Panc1 (cell line): ENCODE results near the gene FAM163A. TPM values are rescaled to one million over a fixed set of nuclear protein-coding genes. Genes with fewer than 3 reads are reported as not detected.

ENCODE experiments used
- ATAC-seq: fragments of 200-7000 bp; cut with Tn5 transposase; 2 replicates; pipeline ENCODE4 v1.9.1; 2020; ENCODE audit warnings: mild to moderate bottlenecking, moderate library complexity
- BruUV-seq: library from RNA; stranded (reverse); fragments of 400-500 nt; replicated peaks from 2 replicates; lab custom pipeline; 2021; lab: Mats Ljungman, UMichigan
- CTCF ChIA-PET: fragments of 300-600 bp; sonication (Branson Sonifier 250); formaldehyde crosslinking; loops from one replicate; lab custom pipeline; 2022; ENCODE audit warnings: antibody characterized with exemption; lab: Charles Lee
- POLR2A ChIA-PET: fragments of 300-600 bp; sonication (Branson Sonifier 250); formaldehyde crosslinking; loops from one replicate; lab custom pipeline; 2022; ENCODE audit warnings: antibody characterized with exemption; lab: Charles Lee
- DNase-seq: peaks from one replicate; pipeline ENCODE4 v3.0.0-alpha.2; 2010; ENCODE audit warnings: low read depth, low spot score
- H3K27ac ChIP-seq: 2 replicates; pipeline ENCODE4 v1.5.1; 2011; ENCODE audit warnings: mild to moderate bottlenecking, low read length, inconsistent platforms
- H3K27me3 ChIP-seq: fragments of 200-500 bp; sonication (Bioruptor generic); 2 replicates; pipeline ENCODE4 v1.6.0; 2014; ENCODE audit warnings: low read length, inconsistent platforms; ENCODE audit not compliant: control insufficient read depth, insufficient read depth
- H3K36me3 ChIP-seq: fragments of 200-500 bp; sonication (Bioruptor generic); 2 replicates; pipeline ENCODE4 v1.5.1; 2014; ENCODE audit warnings: inconsistent platforms, mild to moderate bottlenecking, low read length, moderate library complexity; ENCODE audit not compliant: control insufficient read depth, insufficient read depth
- H3K4me1 ChIP-seq: 2 replicates; pipeline ENCODE4 v1.5.1; 2011; ENCODE audit warnings: inconsistent platforms, mild to moderate bottlenecking, low read length, moderate library complexity; ENCODE audit not compliant: control insufficient read depth, insufficient read depth
- H3K4me3 ChIP-seq, 2 experiments: 2 replicates each; pipeline ENCODE4 v1.5.1; 2011 to 2012; ENCODE audit warnings: low read depth in 2 of 2, low read length in 2 of 2, mild to moderate bottlenecking in 2 of 2, inconsistent platforms in 1 of 2, moderate library complexity in 1 of 2
- H3K9me3 ChIP-seq: fragments of 200-500 bp; sonication (Bioruptor generic); 2 replicates; pipeline ENCODE4 v1.5.1; 2014; ENCODE audit warnings: low read depth, mild to moderate bottlenecking, inconsistent platforms, low read length, moderate library complexity; ENCODE audit not compliant: control insufficient read depth, insufficient read depth
- POLR2AphosphoS5 ChIP-seq: IDR thresholded peaks from 2 replicates; pipeline ENCODE4 v1.6.1; 2012; ENCODE audit warnings: mild to moderate bottlenecking, low read depth, low read length, moderate library complexity
- REST ChIP-seq, 2 experiments: IDR thresholded peaks; 2 replicates each; pipeline ENCODE4 v1.6.1; 2011 to 2012; ENCODE audit warnings: low read depth in 2 of 2, control low read depth in 1 of 2, low read length in 1 of 2, mild to moderate bottlenecking in 1 of 2, moderate library complexity in 1 of 2; ENCODE audit not compliant: insufficient read depth in 1 of 2
- SIN3A ChIP-seq: IDR thresholded peaks from 2 replicates; pipeline ENCODE4 v1.6.1; 2012; ENCODE audit warnings: low read depth, mild to moderate bottlenecking, low read length, moderate library complexity, borderline replicate concordance; ENCODE audit not compliant: insufficient read depth
- TCF7L2 ChIP-seq: IDR thresholded peaks from 2 replicates; pipeline ENCODE4 v1.6.1; 2011; ENCODE audit warnings: mild to moderate bottlenecking, low read depth, low read length, inconsistent platforms
- in situ Hi-C: cut with HindIII; loops from 2 replicates; pipeline ENCODE4 v1.10.0; 2016; ENCODE audit warnings: low sequenced_read_pairs, low pct_unique_long_range_greater_than_20kb
- intact Hi-C: fragments of 100-400 bp; cut with micrococcal nuclease; formaldehyde crosslinking; loops from one replicate; pipeline ENCODE4 v1.10.0; 2022; ENCODE audit not compliant: unreplicated experiment
- total RNA-seq: library from RNA; stranded (reverse); gene quantifications from one replicate; pipeline ENCODE4 v1.2.1, GENCODE V29; 2021; ENCODE audit not compliant: unreplicated experiment
- TF ChIP-seq, protein P1 (sequence below): fragments of 450-650 bp; IDR thresholded peaks from 2 replicates; pipeline ENCODE4 v1.5.1; 2017; ENCODE audit warnings: mild to moderate bottlenecking

FAM163A gene
- total RNA-seq, 1 experiment from 2014 or later = not detected

GRCh38 chr1:179709841-179710329 lies 33.2 kb upstream of the FAM163A start:
- DNase-seq (no peak), ATAC-seq (no peak)
- BruUV-seq = no TSS peak
- H3K4me3 ChIP-seq = no peak overlapping the region
- intact Hi-C loops = loop anchor here (5.0 kb wide), 1 partner anchor 467 kb away; no protein-coding TSS in a partner anchor
- H3K36me3 ChIP-seq = no peaks in the 10 kb centered on the region
- CTCF ChIA-PET = interaction anchor here (0.5 to 4.5 kb wide), 4 partner anchors 56 to 115 kb away, joined by 4 to 73 read pairs (median 10); no protein-coding TSS in a partner anchor
- H3K27me3 ChIP-seq = 0 out of 2 replicates have a peak, but pooled peaks cover 4% of the 10 kb centered on the region
- no peaks in the 10 kb centered on the region; the same call in 1 of the 2 replicates for H3K9me3 ChIP-seq
- no peak for TF ChIP-seq SIN3A
- TF ChIP-seq REST (IDR thresholded peaks at IDR 0.05; ENCODE audit: insufficient read depth in 1 of 2, low read depth in 2 of 2, low read length in 1 of 2) = no peak
- no peak for TF ChIP-seq TCF7L2
- no peak for TF ChIP-seq POLR2AphosphoS5
- TF ChIP-seq, protein P1, sequence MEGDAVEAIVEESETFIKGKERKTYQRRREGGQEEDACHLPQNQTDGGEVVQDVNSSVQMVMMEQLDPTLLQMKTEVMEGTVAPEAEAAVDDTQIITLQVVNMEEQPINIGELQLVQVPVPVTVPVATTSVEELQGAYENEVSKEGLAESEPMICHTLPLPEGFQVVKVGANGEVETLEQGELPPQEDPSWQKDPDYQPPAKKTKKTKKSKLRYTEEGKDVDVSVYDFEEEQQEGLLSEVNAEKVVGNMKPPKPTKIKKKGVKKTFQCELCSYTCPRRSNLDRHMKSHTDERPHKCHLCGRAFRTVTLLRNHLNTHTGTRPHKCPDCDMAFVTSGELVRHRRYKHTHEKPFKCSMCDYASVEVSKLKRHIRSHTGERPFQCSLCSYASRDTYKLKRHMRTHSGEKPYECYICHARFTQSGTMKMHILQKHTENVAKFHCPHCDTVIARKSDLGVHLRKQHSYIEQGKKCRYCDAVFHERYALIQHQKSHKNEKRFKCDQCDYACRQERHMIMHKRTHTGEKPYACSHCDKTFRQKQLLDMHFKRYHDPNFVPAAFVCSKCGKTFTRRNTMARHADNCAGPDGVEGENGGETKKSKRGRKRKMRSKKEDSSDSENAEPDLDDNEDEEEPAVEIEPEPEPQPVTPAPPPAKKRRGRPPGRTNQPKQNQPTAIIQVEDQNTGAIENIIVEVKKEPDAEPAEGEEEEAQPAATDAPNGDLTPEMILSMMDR = no peak
- H3K27ac ChIP-seq = no peak overlapping the region
- POLR2A ChIA-PET = interaction anchor here (1.3 kb wide), 1 partner anchor 105 kb away, joined by 9 read pairs; no protein-coding TSS in a partner anchor
- in situ Hi-C loops = no loop called here
- no peaks in the 10 kb centered on the region for H3K4me1 ChIP-seq

DNA sequence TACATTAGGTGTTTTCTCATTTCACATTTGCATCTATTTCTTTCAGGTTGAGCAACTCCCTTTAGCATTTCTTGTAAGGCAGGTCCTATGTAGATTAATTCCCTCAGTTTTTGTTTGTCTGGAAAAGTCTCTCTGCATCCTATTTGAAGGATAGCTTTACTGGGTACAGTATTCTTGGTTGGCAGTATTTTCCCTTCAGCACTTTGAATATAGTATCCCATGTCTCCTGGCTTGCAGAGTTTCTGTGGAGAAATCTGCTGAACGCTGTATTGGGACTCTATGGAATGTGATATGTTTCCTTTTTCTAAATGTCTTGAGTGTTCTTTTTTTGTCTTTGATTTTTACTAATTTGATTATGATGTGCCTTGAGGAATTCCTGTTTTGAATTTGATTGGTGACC lies 28.9 kb upstream of the FAM163A start:
- DNase-seq (no peak), ATAC-seq (no peak)
- in situ Hi-C loops = no loop called here
- Histone ChIP-seq H3K4me3 (no peak overlapping the region), H3K27ac (no peak overlapping the region), H3K4me1 (no peaks in the 10 kb centered on the region), H3K27me3 (0 out of 2 replicates have a peak, but pooled peaks cover 4% of the 10 kb centered on the region), H3K36me3 (no peaks in the 10 kb centered on the region), H3K9me3 (peaks cover 11% of the 10 kb centered on the region; the same call in 1 of the 2 replicates)
- no peak for TF ChIP-seq SIN3A
- no peak for TF ChIP-seq REST (IDR thresholded peaks at IDR 0.05; ENCODE audit: insufficient read depth in 1 of 2, low read depth in 2 of 2, low read length in 1 of 2)
- no peak for TF ChIP-seq TCF7L2
- TF ChIP-seq, protein P1 = no peak
- TF ChIP-seq POLR2AphosphoS5 = no peak
- CTCF ChIA-PET = no interaction called here
- intact Hi-C loops = loop anchor here (5.0 kb wide), 1 partner anchor 463 kb away; no protein-coding TSS in a partner anchor
- no TSS peak for BruUV-seq
- POLR2A ChIA-PET = no interaction called here
